HepG2 (cell line): Measurements from ENCODE around the gene TRA2B. TPM values are rescaled to one million over a fixed set of nuclear protein-coding genes. Genes with fewer than 3 reads are reported as not detected.

Experiments used
- ATM ChIP-seq: fragments of 450-650 bp; IDR thresholded peaks from 2 replicates; pipeline ENCODE4 v1.7.1; 2017; ENCODE audit warnings: mild to moderate bottlenecking, borderline replicate concordance
- ESRRA ChIP-seq: sonication (generic); formaldehyde crosslinking; IDR thresholded peaks from 2 replicates; pipeline ENCODE4 v1.5.1; 2020; ENCODE audit warnings: mild to moderate bottlenecking, low read depth, missing genetic modification reagents
- KDM3A ChIP-seq: IDR thresholded peaks from 2 replicates; pipeline ENCODE4 v1.6.1; 2018; ENCODE audit warnings: low read depth, missing compliant biosample characterization
- KDM6A ChIP-seq: IDR thresholded peaks from 2 replicates; pipeline ENCODE4 v1.6.1; 2016; ENCODE audit warnings: low read depth
- KLF16 ChIP-seq, 2 experiments: sonication (generic) in 1 of 2; formaldehyde crosslinking in 1 of 2; IDR thresholded peaks; 2 replicates each; pipeline versions ENCODE4 v1.6.1 to v1.8.0; 2016 to 2023; ENCODE audit warnings: missing genetic modification reagents in 2 of 2, missing compliant biosample characterization in 1 of 2
- KMT2A ChIP-seq: sonication (generic); formaldehyde crosslinking; IDR thresholded peaks from 2 replicates; pipeline ENCODE4 v1.4.0; 2020; ENCODE audit warnings: missing genetic modification reagents
- ZFYVE20 ChIP-seq: sonication (generic); formaldehyde crosslinking; IDR thresholded peaks from 2 replicates; pipeline ENCODE4 v1.8.0; 2023; ENCODE audit warnings: low read depth, mild to moderate bottlenecking, moderate library complexity, missing genetic modification reagents, borderline replicate concordance
- ZNF280D ChIP-seq: sonication (generic); formaldehyde crosslinking; IDR thresholded peaks from 2 replicates; pipeline ENCODE4 v1.5.1; 2020; ENCODE audit warnings: mild to moderate bottlenecking, missing genetic modification reagents
- ZNF33A ChIP-seq: sonication (generic); formaldehyde crosslinking; IDR thresholded peaks from 2 replicates; pipeline ENCODE4 v1.5.1; 2020; ENCODE audit warnings: missing genetic modification reagents, mild to moderate bottlenecking, moderate library complexity, borderline replicate concordance
- ZNF496 ChIP-seq: sonication (generic); formaldehyde crosslinking; IDR thresholded peaks from 2 replicates; pipeline ENCODE4 v1.8.1; 2023; ENCODE audit warnings: mild to moderate bottlenecking, moderate library complexity, missing genetic modification reagents; ENCODE audit not compliant: insufficient replicate concordance
- ZNF619 ChIP-seq: sonication (generic); formaldehyde crosslinking; IDR thresholded peaks from 2 replicates; pipeline ENCODE4 v1.4.0; 2020; ENCODE audit warnings: mild to moderate bottlenecking, missing genetic modification reagents
- polyA plus RNA-seq, 8 experiments: library from polyadenylated mRNA; depleted of rRNA in 3 of 8; stranded (reverse) in 7 of 8; unstranded in 1 of 8; fragments of >200 nt; fragmentation: Illumina TruSeq in 4 of 8; extraction: Trizol in 4 of 8; gene quantifications; 2 replicates each; pipeline versions ENCODE4 v1.2.1 to v1.2.3, GENCODE V29; 2011 to 2016; ENCODE audit warnings: low read depth in 4 of 8, missing spikeins in 1 of 8, mixed read lengths in 1 of 8; ENCODE audit not compliant: insufficient read depth in 1 of 8
- total RNA-seq, 5 experiments: library from RNA; depleted of rRNA; stranded (reverse); fragments of >200 nt; fragmentation: Illumina TruSeq; extraction: Trizol; gene quantifications; 2 replicates each; pipeline ENCODE4 v1.2.3, GENCODE V29; 2016; ENCODE audit warnings: low read depth in 1 of 5
- TF ChIP-seq, protein P1 (sequence below): sonication (generic); formaldehyde crosslinking; IDR thresholded peaks from 2 replicates; pipeline ENCODE4 v1.5.1; 2020; ENCODE audit warnings: missing genetic modification reagents, mild to moderate bottlenecking, borderline replicate concordance
- TF ChIP-seq, protein P2 (sequence below): sonication (generic); formaldehyde crosslinking; IDR thresholded peaks from 2 replicates; pipeline ENCODE4 v1.8.0; 2022; ENCODE audit warnings: mild to moderate bottlenecking, missing genetic modification reagents, moderate library complexity
- TF ChIP-seq, protein P3 (sequence below): sonication (generic); formaldehyde crosslinking; IDR thresholded peaks from 2 replicates; pipeline ENCODE4 v1.5.0; 2020; ENCODE audit warnings: mild to moderate bottlenecking, missing genetic modification reagents, borderline replicate concordance

TRA2B gene
- total and polyA plus RNA-seq, 2 of the 13 experiments (the other 11 are each of a cell fraction or from before 2014, with no cell fraction given) = 105 to 241 TPM

DNA sequence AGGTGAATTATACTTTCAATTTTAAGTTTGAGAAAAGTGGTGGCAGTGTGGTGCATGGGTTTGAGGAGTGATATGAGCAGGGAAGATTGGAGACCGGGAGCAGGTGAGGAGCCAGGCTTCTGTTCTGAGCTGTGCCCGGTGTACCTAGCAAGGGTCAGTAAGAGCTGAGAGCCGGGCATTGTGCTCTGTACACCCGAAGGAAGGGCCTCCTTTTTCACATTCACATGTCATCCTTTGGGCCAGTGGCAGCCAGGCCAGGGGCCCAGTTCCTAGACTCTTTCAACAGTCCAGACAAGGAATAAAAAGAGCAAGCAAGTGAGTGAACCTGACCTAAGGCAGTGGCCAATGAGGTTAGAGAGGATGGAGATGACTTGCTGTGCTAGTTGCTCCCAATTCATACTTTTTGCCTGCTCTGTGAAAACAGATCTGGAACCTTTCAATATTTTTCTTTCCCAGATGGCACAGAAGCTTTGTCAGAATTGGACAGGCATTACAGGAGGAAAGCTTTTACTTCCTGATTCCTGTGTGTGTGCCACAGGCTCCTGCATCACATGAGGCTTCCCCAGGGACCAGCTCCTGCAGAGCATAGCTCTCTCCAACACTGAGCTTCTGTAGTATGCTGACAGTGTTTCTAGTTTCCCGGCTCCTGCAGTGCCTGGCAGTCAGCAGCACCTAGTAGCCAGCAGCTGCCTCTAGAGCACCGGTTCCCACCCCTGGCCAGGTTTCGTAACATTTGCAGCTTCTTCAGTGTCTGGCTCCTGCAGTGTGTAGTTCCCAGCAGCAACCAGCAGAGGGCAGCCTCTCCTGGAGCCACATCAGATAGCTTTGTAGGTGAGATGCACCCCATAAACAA, 5.3 kb upstream of the TRA2B start (continued):
- TF ChIP-seq, protein P1, sequence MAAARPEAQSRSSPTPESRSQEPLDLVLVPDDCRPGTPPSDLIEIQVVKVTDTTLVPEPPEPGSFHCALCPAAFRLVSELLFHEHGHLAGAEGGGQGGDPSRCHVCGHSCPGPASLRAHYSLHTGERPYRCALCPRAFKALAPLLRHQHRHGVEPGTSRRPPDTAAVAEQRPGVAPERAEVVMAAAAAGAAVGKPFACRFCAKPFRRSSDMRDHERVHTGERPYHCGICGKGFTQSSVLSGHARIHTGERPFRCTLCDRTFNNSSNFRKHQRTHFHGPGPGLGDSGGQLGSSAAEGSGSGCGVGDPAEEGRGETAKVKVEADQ = no peak
- 0 out of 4 replicates have a peak, but pooled peaks of 1 of the 2 experiments have one; percentile 32 for TF ChIP-seq KLF16 (CRISPR knock-in tag; IDR thresholded peaks at IDR 0.05)
- no peak for TF ChIP-seq KDM6A
- peak; percentile 82; the same call in 1 of the 2 replicates for TF ChIP-seq ZNF619
- TF ChIP-seq ESRRA (CRISPR knock-in tag) = no peak
- TF ChIP-seq, protein P2, sequence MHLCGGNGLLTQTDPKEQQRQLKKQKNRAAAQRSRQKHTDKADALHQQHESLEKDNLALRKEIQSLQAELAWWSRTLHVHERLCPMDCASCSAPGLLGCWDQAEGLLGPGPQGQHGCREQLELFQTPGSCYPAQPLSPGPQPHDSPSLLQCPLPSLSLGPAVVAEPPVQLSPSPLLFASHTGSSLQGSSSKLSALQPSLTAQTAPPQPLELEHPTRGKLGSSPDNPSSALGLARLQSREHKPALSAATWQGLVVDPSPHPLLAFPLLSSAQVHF (CRISPR knock-in tag) = no peak
- TF ChIP-seq ZNF33A = no peak
- TF ChIP-seq ZNF280D (CRISPR knock-in tag) = peak; percentile 85; the same call in 1 of the 2 replicates
- TF ChIP-seq KMT2A (CRISPR knock-in tag) = no peak
- no peak for TF ChIP-seq ATM
- TF ChIP-seq ZNF496 (CRISPR knock-in tag) = no peak
- TF ChIP-seq, protein P3, sequence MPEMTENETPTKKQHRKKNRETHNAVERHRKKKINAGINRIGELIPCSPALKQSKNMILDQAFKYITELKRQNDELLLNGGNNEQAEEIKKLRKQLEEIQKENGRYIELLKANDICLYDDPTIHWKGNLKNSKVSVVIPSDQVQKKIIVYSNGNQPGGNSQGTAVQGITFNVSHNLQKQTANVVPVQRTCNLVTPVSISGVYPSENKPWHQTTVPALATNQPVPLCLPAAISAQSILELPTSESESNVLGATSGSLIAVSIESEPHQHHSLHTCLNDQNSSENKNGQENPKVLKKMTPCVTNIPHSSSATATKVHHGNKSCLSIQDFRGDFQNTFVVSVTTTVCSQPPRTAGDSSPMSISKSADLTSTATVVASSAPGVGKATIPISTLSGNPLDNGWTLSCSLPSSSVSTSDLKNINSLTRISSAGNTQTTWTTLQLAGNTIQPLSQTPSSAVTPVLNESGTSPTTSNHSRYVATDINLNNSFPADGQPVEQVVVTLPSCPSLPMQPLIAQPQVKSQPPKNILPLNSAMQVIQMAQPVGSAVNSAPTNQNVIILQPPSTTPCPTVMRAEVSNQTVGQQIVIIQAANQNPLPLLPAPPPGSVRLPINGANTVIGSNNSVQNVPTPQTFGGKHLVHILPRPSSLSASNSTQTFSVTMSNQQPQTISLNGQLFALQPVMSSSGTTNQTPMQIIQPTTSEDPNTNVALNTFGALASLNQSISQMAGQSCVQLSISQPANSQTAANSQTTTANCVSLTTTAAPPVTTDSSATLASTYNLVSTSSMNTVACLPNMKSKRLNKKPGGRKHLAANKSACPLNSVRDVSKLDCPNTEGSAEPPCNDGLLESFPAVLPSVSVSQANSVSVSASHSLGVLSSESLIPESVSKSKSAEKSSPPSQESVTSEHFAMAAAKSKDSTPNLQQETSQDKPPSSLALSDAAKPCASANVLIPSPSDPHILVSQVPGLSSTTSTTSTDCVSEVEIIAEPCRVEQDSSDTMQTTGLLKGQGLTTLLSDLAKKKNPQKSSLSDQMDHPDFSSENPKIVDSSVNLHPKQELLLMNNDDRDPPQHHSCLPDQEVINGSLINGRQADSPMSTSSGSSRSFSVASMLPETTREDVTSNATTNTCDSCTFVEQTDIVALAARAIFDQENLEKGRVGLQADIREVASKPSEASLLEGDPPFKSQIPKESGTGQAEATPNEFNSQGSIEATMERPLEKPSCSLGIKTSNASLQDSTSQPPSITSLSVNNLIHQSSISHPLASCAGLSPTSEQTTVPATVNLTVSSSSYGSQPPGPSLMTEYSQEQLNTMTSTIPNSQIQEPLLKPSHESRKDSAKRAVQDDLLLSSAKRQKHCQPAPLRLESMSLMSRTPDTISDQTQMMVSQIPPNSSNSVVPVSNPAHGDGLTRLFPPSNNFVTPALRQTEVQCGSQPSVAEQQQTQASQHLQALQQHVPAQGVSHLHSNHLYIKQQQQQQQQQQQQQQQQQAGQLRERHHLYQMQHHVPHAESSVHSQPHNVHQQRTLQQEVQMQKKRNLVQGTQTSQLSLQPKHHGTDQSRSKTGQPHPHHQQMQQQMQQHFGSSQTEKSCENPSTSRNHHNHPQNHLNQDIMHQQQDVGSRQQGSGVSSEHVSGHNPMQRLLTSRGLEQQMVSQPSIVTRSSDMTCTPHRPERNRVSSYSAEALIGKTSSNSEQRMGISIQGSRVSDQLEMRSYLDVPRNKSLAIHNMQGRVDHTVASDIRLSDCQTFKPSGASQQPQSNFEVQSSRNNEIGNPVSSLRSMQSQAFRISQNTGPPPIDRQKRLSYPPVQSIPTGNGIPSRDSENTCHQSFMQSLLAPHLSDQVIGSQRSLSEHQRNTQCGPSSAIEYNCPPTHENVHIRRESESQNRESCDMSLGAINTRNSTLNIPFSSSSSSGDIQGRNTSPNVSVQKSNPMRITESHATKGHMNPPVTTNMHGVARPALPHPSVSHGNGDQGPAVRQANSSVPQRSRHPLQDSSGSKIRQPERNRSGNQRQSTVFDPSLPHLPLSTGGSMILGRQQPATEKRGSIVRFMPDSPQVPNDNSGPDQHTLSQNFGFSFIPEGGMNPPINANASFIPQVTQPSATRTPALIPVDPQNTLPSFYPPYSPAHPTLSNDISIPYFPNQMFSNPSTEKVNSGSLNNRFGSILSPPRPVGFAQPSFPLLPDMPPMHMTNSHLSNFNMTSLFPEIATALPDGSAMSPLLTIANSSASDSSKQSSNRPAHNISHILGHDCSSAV (CRISPR knock-in tag) = no peak
- TF ChIP-seq ZFYVE20 (CRISPR knock-in tag) = no peak
- peak; percentile 67; the same call in 1 of the 2 replicates for TF ChIP-seq KDM3A (CRISPR knock-in tag)
